Thyroid gland (tissue), 4 donors: ENCODE measurements around the gene RAD51. TPM values are rescaled to one million over a fixed set of nuclear protein-coding genes. Genes with fewer than 3 reads are reported as not detected.

Source experiments
- DNase-seq, 2 donors: peaks; one replicate each; pipeline ENCODE4 v3.0.0-alpha.2; 2019
- H3K27ac ChIP-seq, 3 donors: fragments of 200-600 bp; sonication (generic); 1 replicate in 2 of 3; 2 replicates in 1 of 3; pipeline ENCODE4 v1.5.1; 2016 to 2019; ENCODE audit warnings: mild to moderate bottlenecking in 1 of 3, moderate library complexity in 1 of 3
- H3K27me3 ChIP-seq: fragments of 200-600 bp; sonication (generic); one replicate; pipeline ENCODE4 v1.5.1; 2019
- H3K36me3 ChIP-seq, 2 donors: fragments of 200-600 bp; sonication (generic); one replicate each; pipeline ENCODE4 v1.5.1; 2016 to 2019
- H3K4me1 ChIP-seq, 2 donors: fragments of 200-600 bp; sonication (generic); one replicate each; pipeline ENCODE4 v1.5.1; 2017 to 2019
- H3K4me3 ChIP-seq, 3 donors: fragments of 200-600 bp; sonication (generic); replicated peaks in 1 of 3; 1 replicate in 2 of 3; 2 replicates in 1 of 3; pipeline ENCODE4 v1.5.1; 2016; ENCODE audit warnings: mild to moderate bottlenecking in 1 of 3
- H3K9me3 ChIP-seq: fragments of 200-600 bp; sonication (generic); one replicate; pipeline ENCODE4 v1.5.1; 2017
- POLR2A ChIP-seq, 2 donors: fragments of 450-650 bp; IDR thresholded peaks; one replicate each; pipeline ENCODE4 v1.6.1; 2017; ENCODE audit warnings: antibody characterized with exemption in 2 of 2, mild to moderate bottlenecking in 2 of 2, moderate library complexity in 1 of 2
- WGBS, 2 donors: methylation state at CpG; one replicate each; pipeline ENCODE4 v1.1.5; 2017; 5-methylcytosine and 5-hydroxymethylcytosine counted together
- intact Hi-C: fragments of 100-400 bp; cut with DNase I; formaldehyde crosslinking; loops from one replicate; pipeline ENCODE4 v1.15.1; 2023
- total RNA-seq, 4 donors: library from RNA; depleted of rRNA; stranded (reverse); fragments of >200 nt; gene quantifications; one replicate each; pipeline ENCODE4 v1.2.3, GENCODE V29; 2016
- TF ChIP-seq, protein P1 (sequence below), 6 experiments: fragments of 200-600 bp in 3 of 6; fragments of 450-650 bp in 3 of 6; sonication (generic) in 3 of 6; IDR thresholded peaks; one replicate each; pipeline ENCODE4 v1.5.1; 2016 to 2019; ENCODE audit warnings: antibody characterized with exemption in 6 of 6, mild to moderate bottlenecking in 2 of 6, inconsistent platforms in 1 of 6, moderate library complexity in 1 of 6

RAD51 gene
- total RNA-seq, 4 donors from 2014 or later = 0.40 to 1.4 TPM; not detected in 2

DNA sequence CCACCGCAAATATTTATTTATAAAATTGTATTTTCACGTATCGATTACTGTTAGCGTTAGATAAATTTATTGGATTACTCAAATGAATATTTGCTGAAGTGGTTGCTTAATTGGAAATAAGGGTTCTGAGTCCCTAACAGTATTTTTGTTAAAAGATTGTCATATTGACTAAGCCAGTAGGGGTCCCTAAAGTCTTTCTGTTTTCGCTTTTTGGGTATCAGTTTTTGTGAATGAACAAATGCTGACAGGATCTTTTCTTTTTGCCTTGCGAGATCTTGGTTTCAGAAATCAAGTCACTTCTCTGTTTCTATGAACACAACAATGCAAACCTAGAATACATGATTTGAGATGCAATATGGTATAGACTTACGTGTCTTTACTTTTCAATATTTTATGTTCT, 7.1 kb downstream of the RAD51 start:
- H3K27ac ChIP-seq = no peak overlapping the region
- 93% methylated on average over 7 of the region's 7 CpGs for WGBS, 2 donors
- H3K36me3 ChIP-seq = no peaks in the 10 kb centered on the region
- no peaks in the 10 kb centered on the region for H3K9me3 ChIP-seq
- no peak for DNase-seq
- intact Hi-C loops = no loop called here
- no peak overlapping the region for H3K4me3 ChIP-seq
- H3K27me3 ChIP-seq = no peaks in the 10 kb centered on the region
- no peaks in the 10 kb centered on the region for H3K4me1 ChIP-seq
- TF ChIP-seq, protein P1, sequence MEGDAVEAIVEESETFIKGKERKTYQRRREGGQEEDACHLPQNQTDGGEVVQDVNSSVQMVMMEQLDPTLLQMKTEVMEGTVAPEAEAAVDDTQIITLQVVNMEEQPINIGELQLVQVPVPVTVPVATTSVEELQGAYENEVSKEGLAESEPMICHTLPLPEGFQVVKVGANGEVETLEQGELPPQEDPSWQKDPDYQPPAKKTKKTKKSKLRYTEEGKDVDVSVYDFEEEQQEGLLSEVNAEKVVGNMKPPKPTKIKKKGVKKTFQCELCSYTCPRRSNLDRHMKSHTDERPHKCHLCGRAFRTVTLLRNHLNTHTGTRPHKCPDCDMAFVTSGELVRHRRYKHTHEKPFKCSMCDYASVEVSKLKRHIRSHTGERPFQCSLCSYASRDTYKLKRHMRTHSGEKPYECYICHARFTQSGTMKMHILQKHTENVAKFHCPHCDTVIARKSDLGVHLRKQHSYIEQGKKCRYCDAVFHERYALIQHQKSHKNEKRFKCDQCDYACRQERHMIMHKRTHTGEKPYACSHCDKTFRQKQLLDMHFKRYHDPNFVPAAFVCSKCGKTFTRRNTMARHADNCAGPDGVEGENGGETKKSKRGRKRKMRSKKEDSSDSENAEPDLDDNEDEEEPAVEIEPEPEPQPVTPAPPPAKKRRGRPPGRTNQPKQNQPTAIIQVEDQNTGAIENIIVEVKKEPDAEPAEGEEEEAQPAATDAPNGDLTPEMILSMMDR (IDR thresholded peaks at IDR 0.05) = no peak
- no peak for TF ChIP-seq POLR2A (IDR thresholded peaks at IDR 0.05)

DNA sequence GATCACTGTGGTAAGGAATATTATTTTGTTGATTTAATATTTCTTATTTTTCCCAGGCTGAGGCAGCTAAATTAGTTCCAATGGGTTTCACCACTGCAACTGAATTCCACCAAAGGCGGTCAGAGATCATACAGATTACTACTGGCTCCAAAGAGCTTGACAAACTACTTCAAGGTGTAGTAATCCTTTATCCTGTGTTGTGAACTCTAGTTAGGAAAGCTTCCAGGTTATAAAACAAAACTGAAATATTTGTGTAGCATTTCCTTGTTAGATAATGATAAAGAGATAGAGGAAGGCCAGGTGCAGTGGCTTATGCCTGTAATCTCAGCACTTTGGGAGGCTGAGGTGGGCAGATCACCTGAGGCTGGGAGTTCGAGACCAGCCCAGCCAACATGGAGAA, 11.1 kb downstream of the RAD51 start:
- H3K9me3 ChIP-seq = no peaks in the 10 kb centered on the region
- no peaks in the 10 kb centered on the region for H3K36me3 ChIP-seq
- TF ChIP-seq POLR2A (IDR thresholded peaks at IDR 0.05) = no peak
- TF ChIP-seq, protein P1 (IDR thresholded peaks at IDR 0.05) = no peak
- intact Hi-C loops = no loop called here
- 95 to 100% methylated on average over 2 of the region's 2 CpGs for WGBS, 2 donors
- no peak for DNase-seq
- no peak overlapping the region for H3K4me3 ChIP-seq
- H3K27me3 ChIP-seq = no peaks in the 10 kb centered on the region
- H3K4me1 ChIP-seq = no peaks in the 10 kb centered on the region
- H3K27ac ChIP-seq = no peak overlapping the region

DNA sequence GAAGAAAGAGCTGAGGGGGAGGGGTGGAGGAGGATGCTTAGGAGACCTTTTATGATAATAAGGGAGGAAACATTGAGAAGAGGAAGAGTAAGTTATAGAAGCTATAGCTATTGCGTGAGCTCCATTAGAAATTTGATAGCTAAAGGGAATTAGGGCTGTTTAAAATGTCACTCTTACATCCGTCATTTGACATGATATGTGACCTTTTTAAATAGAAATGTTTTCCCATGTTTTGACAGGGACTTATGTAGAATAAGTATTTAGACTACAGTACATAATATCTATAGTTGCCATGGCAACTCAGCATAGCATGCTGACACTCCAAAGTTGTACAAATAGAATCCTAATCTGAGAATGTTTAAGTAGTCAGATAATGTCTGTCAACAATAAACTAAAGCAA, 19.2 kb downstream of the RAD51 start:
- WGBS, 2 donors = 49 to 94% methylated on average over 2 of the region's 2 CpGs
- no peaks in the 10 kb centered on the region for H3K4me1 ChIP-seq
- no peaks in the 10 kb centered on the region for H3K9me3 ChIP-seq
- H3K36me3 ChIP-seq = no peaks in the 10 kb centered on the region
- TF ChIP-seq, protein P1 (IDR thresholded peaks at IDR 0.05) = no peak
- no peak for TF ChIP-seq POLR2A (IDR thresholded peaks at IDR 0.05)
- no peaks in the 10 kb centered on the region for H3K27me3 ChIP-seq
- intact Hi-C loops = no loop called here
- no peak for DNase-seq
- no peak overlapping the region for H3K27ac ChIP-seq
- no peak overlapping the region for H3K4me3 ChIP-seq

DNA sequence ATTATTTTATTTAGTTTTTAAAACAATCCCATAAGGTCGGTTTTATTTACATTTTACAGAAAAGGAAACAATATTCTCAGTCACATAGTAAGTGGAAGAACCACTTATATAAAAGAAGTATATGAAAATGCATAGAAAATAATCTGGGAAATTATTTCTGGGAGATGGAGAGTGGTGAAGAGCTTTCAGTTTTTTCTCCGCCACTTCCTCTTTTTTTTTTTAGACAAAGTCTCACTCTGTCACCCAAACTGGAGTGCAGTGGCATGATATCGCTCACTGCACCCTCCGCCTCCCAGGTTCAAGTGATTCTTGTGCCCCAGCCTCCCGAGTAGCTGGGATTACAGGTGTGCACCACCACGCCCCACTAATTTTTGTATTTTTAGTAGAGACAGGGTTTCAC, 21.2 kb downstream of the RAD51 start:
- WGBS, 2 donors = 91 to 95% methylated on average over 6 of the region's 6 CpGs
- Histone ChIP-seq H3K4me1 (no peaks in the 10 kb centered on the region), H3K27me3 (no peaks in the 10 kb centered on the region), H3K9me3 (no peaks in the 10 kb centered on the region), H3K4me3 (no peak overlapping the region), H3K36me3 (no peaks in the 10 kb centered on the region), H3K27ac (no peak overlapping the region)
- TF ChIP-seq, protein P1 (IDR thresholded peaks at IDR 0.05) = no peak
- TF ChIP-seq POLR2A (IDR thresholded peaks at IDR 0.05) = no peak
- intact Hi-C loops = no loop called here
- DNase-seq = no peak

DNA sequence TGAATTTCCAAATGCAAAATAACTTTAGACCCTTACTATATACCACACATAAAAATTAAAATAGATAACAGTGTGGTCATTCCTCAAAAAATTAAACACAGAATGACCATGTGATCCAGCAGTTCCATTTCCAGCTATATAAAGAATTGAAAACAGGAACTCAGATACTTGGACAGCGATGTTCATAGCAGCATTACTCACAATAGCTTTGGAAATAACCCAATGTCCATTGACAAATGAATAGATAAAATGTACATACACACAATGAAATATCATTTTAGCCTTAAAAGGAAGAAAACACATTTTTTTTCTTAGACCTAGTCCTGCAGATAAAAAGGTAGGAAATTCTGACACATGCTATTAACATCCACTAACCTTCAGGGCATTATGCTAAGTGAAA, 26.7 kb downstream of the RAD51 start:
- H3K9me3 ChIP-seq = no peaks in the 10 kb centered on the region
- no peaks in the 10 kb centered on the region for H3K4me1 ChIP-seq
- 76 to 83% methylated on average over 1 of the region's 1 CpG for WGBS, 2 donors
- no peak overlapping the region for H3K4me3 ChIP-seq
- intact Hi-C loops = no loop called here
- no peak overlapping the region for H3K27ac ChIP-seq
- no peaks in the 10 kb centered on the region for H3K36me3 ChIP-seq
- no peak for DNase-seq
- H3K27me3 ChIP-seq = no peaks in the 10 kb centered on the region
- TF ChIP-seq POLR2A (IDR thresholded peaks at IDR 0.05) = no peak

DNA sequence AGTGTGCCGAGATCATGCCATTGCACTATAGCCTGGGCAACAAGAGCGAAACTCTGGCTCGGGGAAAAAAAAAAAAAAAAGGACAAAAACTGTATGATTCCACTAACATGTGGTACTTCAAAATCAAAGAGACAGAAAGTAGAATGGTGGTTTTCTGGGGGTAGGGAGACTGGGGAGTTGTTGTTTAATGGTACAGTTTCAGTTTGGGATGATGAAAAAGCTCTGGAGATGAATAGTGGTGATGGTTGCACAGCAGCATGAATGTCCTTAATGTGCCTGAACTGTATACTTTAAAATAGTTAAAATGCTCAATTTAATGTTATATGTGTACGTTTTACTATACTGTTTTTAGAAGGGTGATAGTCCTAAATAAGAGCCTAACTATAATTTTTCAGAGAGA, 27.4 kb downstream of the RAD51 start:
- Histone ChIP-seq H3K9me3 (no peaks in the 10 kb centered on the region), H3K4me1 (no peaks in the 10 kb centered on the region), H3K36me3 (no peaks in the 10 kb centered on the region), H3K27me3 (no peaks in the 10 kb centered on the region), H3K4me3 (no peak overlapping the region), H3K27ac (no peak overlapping the region)
- WGBS, 2 donors = 94 to 95% methylated on average over 4 of the region's 4 CpGs
- no peak for DNase-seq
- intact Hi-C loops = no loop called here
- TF ChIP-seq POLR2A (IDR thresholded peaks at IDR 0.05) = no peak
- TF ChIP-seq, protein P1 (IDR thresholded peaks at IDR 0.05) = no peak
